ENCODE measurements around the gene RNF207.
A peak's percentile ranks its signal among the peaks of the same experiment; 100 is the strongest.

RNF207 gene

DNA sequence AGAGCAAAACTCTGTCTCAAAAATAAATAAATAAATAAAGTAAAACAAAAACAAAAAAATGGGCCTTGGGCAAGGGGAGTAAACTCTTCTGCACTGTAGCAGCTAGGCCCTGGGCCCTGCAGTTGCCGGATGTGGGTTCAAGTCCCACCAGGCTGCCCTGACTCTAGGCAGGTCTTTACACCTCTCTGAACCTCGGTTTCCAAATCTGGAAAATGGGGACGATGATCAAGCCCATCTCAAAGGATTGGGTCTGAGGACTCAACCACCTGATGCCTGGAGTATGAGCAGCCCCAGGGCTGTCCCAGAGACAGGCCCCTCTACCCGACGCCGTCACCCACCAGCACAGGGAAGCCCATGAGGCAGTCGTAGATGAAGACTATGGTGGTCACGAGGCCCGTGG lies 47.5 kb downstream of the RNF207 start:
- in situ Hi-C loops (cut with HindIII; ENCODE audit: low pct_unique_long_range_greater_than_20kb, low sequenced_read_pairs): no loop called here
- no peak for DNase-seq (ENCODE audit: low read depth in 1 of 2, low spot score in 1 of 2)
- no peak for TF ChIP-seq JUND (IDR thresholded peaks at IDR 0.05; ENCODE audit: low read depth)

DNA sequence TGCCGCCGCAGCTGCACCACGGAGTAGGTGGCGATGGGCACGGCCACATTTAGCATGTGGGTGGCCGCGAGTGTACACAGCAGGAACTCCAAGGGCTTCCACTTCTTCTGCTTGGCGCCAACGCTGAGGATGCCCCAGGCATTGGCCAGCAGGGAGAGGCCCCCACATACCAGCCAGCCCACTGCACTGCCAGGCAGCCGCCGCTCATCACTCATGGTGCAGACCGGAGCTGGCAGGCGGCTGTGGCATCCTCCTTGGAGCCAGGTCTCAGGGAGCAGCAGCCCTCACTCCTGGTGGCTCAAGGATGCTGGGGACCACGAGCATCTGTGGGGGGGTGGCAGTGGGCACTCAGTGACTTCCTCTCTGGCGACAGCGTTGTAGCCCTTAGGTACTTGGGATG lies 48.8 kb downstream of the RNF207 start:
- in situ Hi-C loops (cut with HindIII; ENCODE audit: low pct_unique_long_range_greater_than_20kb, low sequenced_read_pairs): no loop called here
- no peak for DNase-seq (ENCODE audit: low read depth in 1 of 2, low spot score in 1 of 2)
- no peak for TF ChIP-seq JUND (IDR thresholded peaks at IDR 0.05; ENCODE audit: low read depth)

- in situ Hi-C loops (cut with HindIII; ENCODE audit: low pct_unique_long_range_greater_than_20kb, low sequenced_read_pairs): no loop called here
- no peak for TF ChIP-seq JUND (IDR thresholded peaks at IDR 0.05; ENCODE audit: low read depth)
- DNase-seq (ENCODE audit: low read depth in 1 of 2, low spot score in 1 of 2): no peak
These were observed 50.7 kb downstream of the RNF207 start for GRCh38 chr1:6256645-6257044.

DNA sequence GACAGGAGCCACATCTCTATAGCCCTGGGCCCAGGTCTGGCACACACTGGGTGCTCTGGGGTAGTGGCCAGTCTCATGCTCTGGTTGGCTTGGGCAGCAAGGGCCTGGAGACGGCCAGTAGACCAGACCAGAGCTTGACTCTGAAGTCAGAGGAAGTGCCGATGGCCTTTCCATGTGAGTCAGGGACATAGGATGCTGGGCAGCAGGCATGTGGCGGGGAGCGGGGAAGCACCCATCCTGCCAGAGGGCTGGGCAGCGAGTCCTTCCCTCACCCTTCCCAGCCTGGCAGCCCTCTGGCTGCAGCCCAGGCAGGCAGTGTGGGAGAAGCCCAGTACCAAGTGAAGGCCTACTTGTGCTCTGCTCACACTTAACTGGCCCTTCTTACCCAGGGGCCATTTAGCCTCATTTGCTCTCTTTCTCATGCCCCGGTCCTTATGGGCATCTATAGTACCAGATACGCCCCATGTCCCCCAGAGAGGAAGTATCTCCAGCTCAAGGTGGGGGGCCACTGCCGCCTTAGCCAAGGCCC lies 51.7 kb downstream of the RNF207 start:
- DNase-seq (ENCODE audit: low read depth in 1 of 2, low spot score in 1 of 2): no peak
- in situ Hi-C loops (cut with HindIII; ENCODE audit: low pct_unique_long_range_greater_than_20kb, low sequenced_read_pairs): no loop called here
- TF ChIP-seq JUND (IDR thresholded peaks at IDR 0.05; ENCODE audit: low read depth): no peak

- TF ChIP-seq JUND (IDR thresholded peaks at IDR 0.05; ENCODE audit: low read depth): no peak
- no peak for DNase-seq (ENCODE audit: low read depth in 1 of 2, low spot score in 1 of 2)
- in situ Hi-C loops (cut with HindIII; ENCODE audit: low pct_unique_long_range_greater_than_20kb, low sequenced_read_pairs): no loop called here
These were observed 52.8 kb downstream of the RNF207 start for GRCh38 chr1:6258675-6259074.

DNA sequence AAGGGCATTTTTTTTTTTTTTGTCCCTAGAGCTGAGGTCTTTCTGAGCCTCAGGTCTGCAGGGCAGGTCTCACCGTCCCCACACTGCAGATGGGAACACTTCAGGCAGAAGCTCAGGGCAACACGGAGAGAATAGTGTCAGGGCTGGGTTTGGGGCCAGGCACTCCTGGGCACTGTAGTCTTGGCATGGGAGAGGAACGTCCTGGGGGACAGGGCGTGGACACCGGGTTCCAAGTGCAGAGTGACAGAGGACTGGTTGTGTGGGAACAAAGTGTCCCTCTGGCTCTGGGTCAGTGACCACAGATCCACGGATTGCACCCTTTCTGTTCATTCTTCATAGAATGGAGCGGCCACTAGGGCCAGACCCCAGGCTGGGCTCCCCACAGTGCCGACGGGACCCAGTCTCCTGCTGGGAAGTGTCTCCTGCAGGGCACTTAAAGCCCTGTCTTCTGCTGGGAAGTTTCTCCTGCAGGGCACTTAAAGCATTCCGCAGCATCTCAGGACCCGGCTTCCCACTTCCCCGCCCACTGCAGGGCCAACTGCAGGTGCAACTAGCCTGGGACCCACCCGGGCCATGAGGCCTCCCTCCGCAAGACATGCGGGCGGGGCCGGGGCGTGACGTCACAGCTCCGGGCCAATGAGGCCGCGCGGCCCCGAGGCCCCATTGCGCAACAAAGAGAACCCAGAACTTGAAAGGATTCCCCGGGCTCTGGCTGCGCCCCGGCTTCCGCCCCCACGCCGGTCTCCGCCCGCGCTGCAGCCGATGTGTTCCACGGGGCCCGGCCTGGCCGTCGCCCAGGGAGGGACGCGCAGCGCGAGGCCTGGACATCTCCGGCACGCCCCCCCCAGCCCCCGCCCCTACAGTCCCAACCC lies 53.8 kb downstream of the RNF207 start:
- no peak for TF ChIP-seq JUND (IDR thresholded peaks at IDR 0.05; ENCODE audit: low read depth)
- DNase-seq (ENCODE audit: low read depth in 1 of 2, low spot score in 1 of 2): peak; percentile 76 to 81
- in situ Hi-C loops (cut with HindIII; ENCODE audit: low pct_unique_long_range_greater_than_20kb, low sequenced_read_pairs): no loop called here

- in situ Hi-C loops (cut with HindIII; ENCODE audit: low pct_unique_long_range_greater_than_20kb, low sequenced_read_pairs): no loop called here
- no peak for DNase-seq (ENCODE audit: low read depth in 1 of 2, low spot score in 1 of 2)
- TF ChIP-seq JUND (IDR thresholded peaks at IDR 0.05; ENCODE audit: low read depth): no peak
These were observed 54.6 kb downstream of the RNF207 start for GRCh38 chr1:6260433-6260934.

- peak; percentile 34 to 39 for DNase-seq (ENCODE audit: low read depth in 1 of 2, low spot score in 1 of 2)
- in situ Hi-C loops (cut with HindIII; ENCODE audit: low pct_unique_long_range_greater_than_20kb, low sequenced_read_pairs): no loop called here
- no peak for TF ChIP-seq JUND (IDR thresholded peaks at IDR 0.05; ENCODE audit: low read depth)
These were observed 55.2 kb downstream of the RNF207 start, which contains the start of gene GPR153 for GRCh38 chr1:6260961-6261614. TSS of gene GPR153 (minus strand) at chr1:6261098. CDS start at chr1:6254905, 6,193 bp downstream.

- no peak for DNase-seq (ENCODE audit: low read depth in 1 of 2, low spot score in 1 of 2)
- no peak for TF ChIP-seq JUND (IDR thresholded peaks at IDR 0.05; ENCODE audit: low read depth)
- in situ Hi-C loops (cut with HindIII; ENCODE audit: low pct_unique_long_range_greater_than_20kb, low sequenced_read_pairs): no loop called here
These were observed 55.7 kb downstream of the RNF207 start for GRCh38 chr1:6261615-6261995.

DNA sequence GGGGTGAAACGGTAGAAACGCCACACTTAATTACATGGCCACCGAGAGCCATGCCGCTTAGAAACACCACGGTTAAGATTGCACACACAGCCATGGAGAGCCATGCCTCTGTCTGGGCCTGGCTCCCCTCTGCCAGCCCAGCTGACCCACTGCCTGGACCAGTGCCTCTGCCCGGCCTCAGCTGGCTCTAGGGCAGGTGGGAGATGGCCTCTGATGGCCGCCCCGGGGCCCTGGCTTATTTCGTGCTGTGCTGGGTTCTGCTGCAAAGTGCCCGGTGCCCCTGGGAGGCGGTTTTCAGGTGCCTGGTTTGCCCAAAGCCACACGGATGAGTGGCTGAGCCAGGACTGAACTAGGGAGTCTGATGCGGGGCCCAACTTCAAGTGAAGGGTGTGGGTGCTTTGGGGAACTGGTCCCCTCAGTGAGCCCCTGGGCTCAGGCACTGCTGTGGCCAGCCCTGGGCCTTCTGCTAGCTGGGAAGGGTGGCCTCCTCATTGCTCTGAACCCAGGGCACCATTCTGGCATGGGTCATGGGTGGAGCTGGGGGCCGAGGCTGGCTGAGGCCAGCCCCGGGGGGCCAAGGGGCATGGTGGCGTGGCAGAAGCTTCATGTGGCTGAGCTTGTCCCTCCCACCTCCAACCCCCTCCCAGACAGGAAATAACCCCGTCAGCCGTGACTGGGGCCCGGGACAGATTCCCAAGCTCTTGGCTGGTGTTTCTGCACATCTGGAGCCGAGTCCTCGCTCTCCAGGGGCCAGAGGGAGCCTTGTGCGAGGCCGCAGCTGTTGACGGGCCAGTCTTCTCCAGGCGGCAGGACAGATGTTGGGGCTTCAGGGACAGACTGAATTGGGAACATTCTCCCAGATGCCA lies 56.9 kb downstream of the RNF207 start:
- in situ Hi-C loops (cut with HindIII; ENCODE audit: low pct_unique_long_range_greater_than_20kb, low sequenced_read_pairs): no loop called here
- no peak for DNase-seq (ENCODE audit: low read depth in 1 of 2, low spot score in 1 of 2)
- no peak for TF ChIP-seq JUND (IDR thresholded peaks at IDR 0.05; ENCODE audit: low read depth)

- TF ChIP-seq JUND (IDR thresholded peaks at IDR 0.05; ENCODE audit: low read depth): no peak
- no peak for DNase-seq (ENCODE audit: low read depth in 1 of 2, low spot score in 1 of 2)
- in situ Hi-C loops (cut with HindIII; ENCODE audit: low pct_unique_long_range_greater_than_20kb, low sequenced_read_pairs): no loop called here
These were observed 57.8 kb downstream of the RNF207 start for GRCh38 chr1:6263716-6264115.

DNA sequence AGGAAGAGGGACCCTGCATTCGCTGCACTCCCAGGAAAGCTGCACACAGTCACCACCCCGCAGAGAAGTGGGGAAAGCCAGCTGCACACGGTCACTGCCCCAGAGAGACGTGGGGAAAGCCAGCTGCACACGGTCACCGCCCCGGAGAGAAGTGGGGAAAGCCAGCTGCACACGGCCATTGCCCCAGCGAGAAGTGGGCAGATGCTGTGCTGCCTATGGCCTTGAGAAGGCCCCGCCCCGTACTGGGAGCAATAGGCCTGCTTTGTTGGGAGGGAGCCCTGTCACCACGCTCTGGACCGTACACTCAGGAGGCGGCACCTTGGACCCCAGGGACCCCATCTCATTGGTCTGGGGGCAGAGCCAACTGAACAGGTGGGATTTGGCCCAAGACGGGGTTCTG lies 59.2 kb downstream of the RNF207 start:
- no peak for DNase-seq (ENCODE audit: low read depth in 1 of 2, low spot score in 1 of 2)
- TF ChIP-seq JUND (IDR thresholded peaks at IDR 0.05; ENCODE audit: low read depth): no peak
- in situ Hi-C loops (cut with HindIII; ENCODE audit: low pct_unique_long_range_greater_than_20kb, low sequenced_read_pairs): no loop called here
